H9 (cell line): Measurements from ENCODE around the gene PODXL2. TPM values are rescaled to one million over a fixed set of nuclear protein-coding genes. Genes with fewer than 3 reads are reported as not detected.

Source experiments
- DNase-seq: peaks from one replicate; pipeline ENCODE4 v3.0.0-alpha.2; 2017
- H2AFZ ChIP-seq: one replicate; pipeline ENCODE4 v1.6.1; 2013; ENCODE audit warnings: mild to moderate bottlenecking, low read length, control low read depth, moderate library complexity
- H2AK5ac ChIP-seq: 2 replicates; pipeline ENCODE4 v1.6.1; 2013; ENCODE audit warnings: low read length, control low read depth, mixed read lengths; ENCODE audit not compliant: insufficient read length
- H2BK120ac ChIP-seq: one replicate; pipeline ENCODE4 v1.6.1; 2013; ENCODE audit warnings: low read depth, mild to moderate bottlenecking, low read length, control low read depth, inconsistent platforms; ENCODE audit not compliant: poor library complexity, severe bottlenecking
- H2BK12ac ChIP-seq: 2 replicates; pipeline ENCODE4 v1.6.1; 2013; ENCODE audit warnings: low read length, control low read depth, mixed read lengths, low read depth; ENCODE audit not compliant: insufficient read length
- H2BK15ac ChIP-seq: 2 replicates; pipeline ENCODE4 v1.6.1; 2013; ENCODE audit warnings: low read depth, low read length, control low read depth
- H2BK20ac ChIP-seq: one replicate; pipeline ENCODE4 v1.6.1; 2013; ENCODE audit warnings: low read depth, mild to moderate bottlenecking, low read length, control low read depth, inconsistent platforms; ENCODE audit not compliant: poor library complexity, severe bottlenecking
- H2BK5ac ChIP-seq: 2 replicates; pipeline ENCODE4 v1.6.1; 2013; ENCODE audit warnings: low read length, control low read depth, mixed read lengths; ENCODE audit not compliant: insufficient read length
- H3K14ac ChIP-seq: 2 replicates; pipeline ENCODE4 v1.6.1; 2013; ENCODE audit warnings: low read length, control low read depth; ENCODE audit not compliant: insufficient read depth
- H3K18ac ChIP-seq: 2 replicates; pipeline ENCODE4 v1.6.1; 2013; ENCODE audit warnings: low read depth, mild to moderate bottlenecking, mixed read lengths, low read length, control low read depth; ENCODE audit not compliant: insufficient read length
- H3K23ac ChIP-seq: 2 replicates; pipeline ENCODE4 v1.6.1; 2013; ENCODE audit warnings: low read length, control low read depth, mixed read lengths, low read depth; ENCODE audit not compliant: insufficient read length
- H3K23me2 ChIP-seq: 2 replicates; pipeline ENCODE4 v1.6.1; 2013; ENCODE audit warnings: low read depth, mild to moderate bottlenecking, mixed read lengths, low read length, control low read depth; ENCODE audit not compliant: insufficient read length, poor library complexity, severe bottlenecking
- H3K27ac ChIP-seq: 2 replicates; pipeline ENCODE4 v1.5.1; 2013; ENCODE audit warnings: low read length, control low read depth, mixed read lengths, low read depth; ENCODE audit not compliant: insufficient read length
- H3K27me3 ChIP-seq: 2 replicates; pipeline ENCODE4 v1.6.1; 2013; ENCODE audit warnings: low read length, control low read depth, inconsistent platforms; ENCODE audit not compliant: insufficient read depth
- H3K4ac ChIP-seq: 2 replicates; pipeline ENCODE4 v1.6.1; 2013; ENCODE audit warnings: low read depth, mild to moderate bottlenecking, control low read depth, inconsistent platforms, low read length, moderate library complexity
- H3K4me1 ChIP-seq: 2 replicates; pipeline ENCODE4 v1.6.1; 2013; ENCODE audit warnings: low read length, control low read depth, inconsistent platforms; ENCODE audit not compliant: insufficient read depth
- H3K4me2 ChIP-seq: 2 replicates; pipeline ENCODE4 v1.6.1; 2013; ENCODE audit warnings: low read length, control low read depth, mixed read lengths; ENCODE audit not compliant: insufficient read length, insufficient read depth
- H3K56ac ChIP-seq: 2 replicates; pipeline ENCODE4 v1.6.1; 2013; ENCODE audit warnings: low read depth, mild to moderate bottlenecking, mixed read lengths, low read length, control low read depth; ENCODE audit not compliant: insufficient read length
- H3K79me1 ChIP-seq: 2 replicates; pipeline ENCODE4 v1.6.1; 2013; ENCODE audit warnings: low read depth, mild to moderate bottlenecking, moderate library complexity, low read length, control low read depth, inconsistent platforms; ENCODE audit not compliant: insufficient read depth, poor library complexity, severe bottlenecking
- H3K79me2 ChIP-seq: 2 replicates; pipeline ENCODE4 v1.6.1; 2013; ENCODE audit warnings: low read length, control low read depth, inconsistent platforms; ENCODE audit not compliant: insufficient read depth
- H3K9ac ChIP-seq: 2 replicates; pipeline ENCODE4 v1.6.1; 2013; ENCODE audit warnings: low read length, control low read depth, mixed read lengths; ENCODE audit not compliant: insufficient read length; ENCODE audit errors: extremely low read depth
- H3K9me3 ChIP-seq: one replicate; pipeline ENCODE4 v1.6.1; 2013; ENCODE audit warnings: low read depth, low read length, inconsistent platforms; ENCODE audit not compliant: control insufficient read depth
- H3T11ph ChIP-seq: one replicate; pipeline ENCODE4 v1.6.1; 2013; ENCODE audit warnings: mild to moderate bottlenecking, low read length, control low read depth, inconsistent platforms
- H4K20me1 ChIP-seq: one replicate; pipeline ENCODE4 v1.6.1; 2013; ENCODE audit not compliant: control insufficient read depth, insufficient read length, insufficient read depth
- H4K5ac ChIP-seq: 2 replicates; pipeline ENCODE4 v1.6.1; 2013; ENCODE audit warnings: low read depth, mild to moderate bottlenecking, mixed read lengths, low read length, control low read depth; ENCODE audit not compliant: insufficient read length
- H4K8ac ChIP-seq: replicated peaks from 2 replicates; pipeline ENCODE4 v1.6.1; 2013; ENCODE audit warnings: low read length, control low read depth, mixed read lengths, low read depth; ENCODE audit not compliant: insufficient read length
- H4K91ac ChIP-seq: 2 replicates; pipeline ENCODE4 v1.6.1; 2013; ENCODE audit warnings: low read depth, mild to moderate bottlenecking, moderate library complexity, mixed read lengths, low read length, control low read depth; ENCODE audit not compliant: insufficient read length
- H3K27ac Mint-ChIP-seq, 3 experiments: 2 replicates in 2 of 3; 3 replicates in 1 of 3; pipeline ENCODE4 v1.8.0; 2020 to 2021; ENCODE audit warnings: mixed read lengths in 3 of 3, mild to moderate bottlenecking in 1 of 3, moderate library complexity in 1 of 3
- H3K27me3 Mint-ChIP-seq: 2 replicates; pipeline ENCODE4 v1.8.0; 2021; ENCODE audit warnings: low read depth, mild to moderate bottlenecking, moderate library complexity, mixed read lengths
- H3K36me3 Mint-ChIP-seq, 3 experiments: 2 replicates in 2 of 3; 3 replicates in 1 of 3; pipeline ENCODE4 v1.8.0; 2020 to 2021; ENCODE audit warnings: low read depth in 3 of 3, mixed read lengths in 3 of 3; ENCODE audit not compliant: insufficient read depth in 1 of 3
- H3K4me1 Mint-ChIP-seq, 2 experiments: 2 replicates each; pipeline ENCODE4 v1.8.0; 2020; ENCODE audit warnings: mixed read lengths in 2 of 2
- H3K4me3 Mint-ChIP-seq, 2 experiments: 2 replicates in 1 of 2; 3 replicates in 1 of 2; pipeline ENCODE4 v1.8.0; 2020 to 2021; ENCODE audit warnings: mild to moderate bottlenecking in 2 of 2, mixed read lengths in 2 of 2, moderate library complexity in 1 of 2
- H3K9me3 Mint-ChIP-seq, 2 experiments: 2 replicates in 1 of 2; 3 replicates in 1 of 2; pipeline ENCODE4 v1.8.0; 2020; ENCODE audit warnings: mild to moderate bottlenecking in 2 of 2, mixed read lengths in 2 of 2, moderate library complexity in 1 of 2
- CTCF ChIP-seq: fragments of 200-600 bp; sonication (generic); conservative IDR thresholded peaks from 3 replicates; pipeline ENCODE4 v1.8.0; 2021; ENCODE audit warnings: antibody characterized with exemption, mild to moderate bottlenecking
- WGBS: extraction: QIAGEN DNeasy Blood & Tissue Kit; methylation state at CpG from one replicate; pipeline ENCODE4 v1.1.7; 2013; ENCODE audit warnings: missing lambda C conversion rate, low lambda C conversion rate, mixed read lengths; ENCODE audit not compliant: insufficient read length; ENCODE audit errors: extremely low coverage; 5-methylcytosine and 5-hydroxymethylcytosine counted together
- total RNA-seq: library from RNA; stranded (reverse); gene quantifications from 2 replicates; pipeline ENCODE4 v1.2.1, GENCODE V29; 2021

Gene PODXL2
- total RNA-seq, 1 experiment from 2014 or later, result 24.6 TPM

GRCh38 chr3:127692501-127693335 lies 63.7 kb downstream of the PODXL2 start:
- Histone ChIP-seq H2AFZ (no peak overlapping the region), H2AK5ac (no peak overlapping the region), H3K23ac (no peak overlapping the region), H3T11ph (no peak overlapping the region), H3K23me2 (no peaks in the 10 kb centered on the region), H3K79me2 (no peaks in the 10 kb centered on the region), H3K27ac (no peak overlapping the region), H3K9me3 (no peaks in the 10 kb centered on the region), H2BK12ac (no peak overlapping the region), H3K4me2 (no peak overlapping the region), H4K20me1 (no peaks in the 10 kb centered on the region), H2BK5ac (no peak overlapping the region), H2BK20ac (no peak overlapping the region), H4K91ac (no peak overlapping the region), H4K8ac (no peak overlapping the region), H3K9ac (no peak overlapping the region), H4K5ac (no peak overlapping the region), H2BK15ac (no peak overlapping the region), H3K4ac (no peak overlapping the region), H3K56ac (no peak overlapping the region), H3K4me1 (no peaks in the 10 kb centered on the region; the same call in 1 of the 2 replicates), H3K14ac (no peak overlapping the region), H3K18ac (no peak overlapping the region), H2BK120ac (no peak overlapping the region), H3K27me3 (no peaks in the 10 kb centered on the region), H3K79me1 (no peaks in the 10 kb centered on the region)
- no peak overlapping the region for H3K27ac Mint-ChIP-seq
- peaks cover 16 to 30% of the 10 kb centered on the region in 2 experiments for H3K4me1 Mint-ChIP-seq
- H3K27me3 Mint-ChIP-seq, result no peaks in the 10 kb centered on the region
- H3K9me3 Mint-ChIP-seq, result no peaks in the 10 kb centered on the region
- H3K4me3 Mint-ChIP-seq, result no peak overlapping the region; a peak in 1 of 5 replicates
- WGBS, result no CpG with 5 or more reads among the region's 21 CpGs
- TF ChIP-seq CTCF, result no peak
- H3K36me3 Mint-ChIP-seq, result no peaks in the 10 kb centered on the region
- no peak for DNase-seq
